Neuronal stem cell (in vitro differentiated cells): ENCODE results near the gene ATP8A2.
"Not testable (repeated sequence)": the region's sequence is repeated elsewhere in the genome, so short reads cannot be mapped to it uniquely, and the experiment has no call there.

ENCODE experiments used
- DNase-seq: peaks from one replicate; pipeline ENCODE4 v3.0.0-alpha.2; 2013; ENCODE audit warnings: low spot score
- H2AFZ ChIP-seq: one replicate; pipeline ENCODE4 v1.6.1; 2013; ENCODE audit warnings: mild to moderate bottlenecking, low read length, inconsistent platforms
- H2AK5ac ChIP-seq: 2 replicates; pipeline ENCODE4 v1.6.1; 2013; ENCODE audit warnings: low read depth, mild to moderate bottlenecking, inconsistent platforms, low read length, moderate library complexity, mixed read lengths
- H2BK120ac ChIP-seq: 2 replicates; pipeline ENCODE4 v1.6.1; 2013; ENCODE audit warnings: low read depth, mild to moderate bottlenecking, inconsistent platforms, low read length, moderate library complexity, mixed read lengths
- H2BK12ac ChIP-seq: one replicate; pipeline ENCODE4 v1.6.1; 2013; ENCODE audit warnings: low read length, inconsistent platforms
- H2BK15ac ChIP-seq: 2 replicates; pipeline ENCODE4 v1.6.1; 2013; ENCODE audit warnings: mild to moderate bottlenecking, low read length, inconsistent platforms, mixed read lengths
- H2BK5ac ChIP-seq: one replicate; pipeline ENCODE4 v1.6.1; 2013; ENCODE audit warnings: inconsistent platforms, mild to moderate bottlenecking, low read length, moderate library complexity
- H3K14ac ChIP-seq: one replicate; pipeline ENCODE4 v1.6.1; 2013; ENCODE audit warnings: low read length, inconsistent platforms
- H3K18ac ChIP-seq: 2 replicates; pipeline ENCODE4 v1.6.1; 2013; ENCODE audit warnings: low read length, inconsistent platforms
- H3K23ac ChIP-seq: 2 replicates; pipeline ENCODE4 v1.6.1; 2013; ENCODE audit warnings: low read depth, mild to moderate bottlenecking, mixed read lengths, low read length, inconsistent platforms; ENCODE audit not compliant: poor library complexity
- H3K27ac ChIP-seq: replicated peaks from 3 replicates; pipeline ENCODE4 v1.5.1; 2013; ENCODE audit warnings: low read length, inconsistent platforms
- H3K27me3 ChIP-seq, 3 experiments: 2 replicates each; pipeline ENCODE4 v1.6.1; 2013; ENCODE audit warnings: low read length in 3 of 3, mild to moderate bottlenecking in 2 of 3, inconsistent platforms in 1 of 3, low read depth in 1 of 3, mixed read lengths in 1 of 3, moderate library complexity in 1 of 3; ENCODE audit not compliant: control insufficient read depth in 3 of 3, insufficient read depth in 3 of 3
- H3K36me3 ChIP-seq, 2 donors: replicated peaks in 1 of 2; 2 replicates each; pipeline ENCODE4 v1.6.1; 2013; ENCODE audit warnings: low read length in 2 of 2; ENCODE audit not compliant: control insufficient read depth in 2 of 2, insufficient read depth in 2 of 2
- H3K4ac ChIP-seq: 2 replicates; pipeline ENCODE4 v1.6.1; 2013; ENCODE audit warnings: inconsistent platforms, mild to moderate bottlenecking, low read length, moderate library complexity
- H3K4me1 ChIP-seq, 2 donors: 1 replicate in 1 of 2; 2 replicates in 1 of 2; pipeline ENCODE4 v1.6.1; 2013; ENCODE audit warnings: low read length in 2 of 2, low read depth in 1 of 2; ENCODE audit not compliant: control insufficient read depth in 2 of 2, insufficient read depth in 1 of 2
- H3K4me2 ChIP-seq: one replicate; pipeline ENCODE4 v1.6.1; 2013; ENCODE audit warnings: mild to moderate bottlenecking, low read length, inconsistent platforms; ENCODE audit not compliant: insufficient read depth, poor library complexity, severe bottlenecking
- H3K4me3 ChIP-seq, 2 donors: 2 replicates each; pipeline ENCODE4 v1.5.1; 2013; ENCODE audit warnings: low read length in 2 of 2, mild to moderate bottlenecking in 2 of 2, inconsistent platforms in 1 of 2, moderate library complexity in 1 of 2
- H3K79me1 ChIP-seq: one replicate; pipeline ENCODE4 v1.6.1; 2013; ENCODE audit warnings: low read depth, mild to moderate bottlenecking, inconsistent platforms, low read length, moderate library complexity
- H3K9ac ChIP-seq: one replicate; pipeline ENCODE4 v1.6.1; 2013; ENCODE audit warnings: mild to moderate bottlenecking, low read depth, low read length, inconsistent platforms; ENCODE audit not compliant: poor library complexity
- H3K9me3 ChIP-seq, 2 donors: replicated peaks in 1 of 2; 2 replicates each; pipeline versions ENCODE3 to v1.6.1; 2013; ENCODE audit warnings: low read length in 2 of 2, mild to moderate bottlenecking in 2 of 2, inconsistent platforms in 1 of 2, low read depth in 1 of 2, mixed read lengths in 1 of 2, moderate library complexity in 1 of 2; ENCODE audit not compliant: control insufficient read depth in 2 of 2, insufficient read depth in 1 of 2
- H4K8ac ChIP-seq: one replicate; pipeline ENCODE4 v1.6.1; 2013; ENCODE audit warnings: low read depth, mild to moderate bottlenecking, inconsistent platforms, low read length, moderate library complexity
- H4K91ac ChIP-seq: one replicate; pipeline ENCODE4 v1.6.1; 2013; ENCODE audit warnings: low read length, low read depth, mild to moderate bottlenecking, inconsistent platforms; ENCODE audit not compliant: poor library complexity
- WGBS, 2 donors: extraction: QIAGEN DNeasy Blood & Tissue Kit; methylation state at CpG; one replicate each; pipeline ENCODE4 v1.1.7; 2013; ENCODE audit warnings: missing lambda C conversion rate in 2 of 2, mixed read lengths in 1 of 2; ENCODE audit not compliant: insufficient read length in 2 of 2, insufficient replicate concordance in 1 of 2; ENCODE audit errors: extremely low coverage in 2 of 2; 5-methylcytosine and 5-hydroxymethylcytosine counted together

ATP8A2 gene

GRCh38 chr13:25770601-25771000, 398.8 kb downstream of the ATP8A2 start:
- Histone ChIP-seq H2BK12ac (no peak overlapping the region), H3K18ac (no peak overlapping the region), H3K4me3 (no peak overlapping the region), H3K4me1 (peaks cover 0 to 9% of the 10 kb centered on the region in 2 donors), H2AK5ac (no peak overlapping the region), H2AFZ (no peak overlapping the region), H3K27me3 (no peaks in the 10 kb centered on the region), H3K9ac (no peak overlapping the region), H3K36me3 (no peaks in the 10 kb centered on the region), H4K91ac (no peak overlapping the region), H3K79me1 (no peaks in the 10 kb centered on the region), H2BK120ac (no peak overlapping the region), H3K14ac (no peak overlapping the region), H3K4me2 (no peak overlapping the region), H3K9me3 (no peaks in the 10 kb centered on the region), H3K23ac (no peak overlapping the region), H2BK5ac (no peak overlapping the region), H3K27ac (no peak overlapping the region), H4K8ac (no peak overlapping the region), H2BK15ac (no peak overlapping the region), H3K4ac (no peak overlapping the region)
- DNase-seq, result no peak
- no CpG with 5 or more reads among the region's 7 CpGs for WGBS, 2 donors

GRCh38 chr13:25771202-25771601, 399.4 kb downstream of the ATP8A2 start:
- Histone ChIP-seq H3K18ac (no peak overlapping the region), H3K4me1 (peaks cover 0 to 11% of the 10 kb centered on the region in 2 donors), H4K91ac (no peak overlapping the region), H3K27ac (no peak overlapping the region), H2BK5ac (no peak overlapping the region), H2BK12ac (no peak overlapping the region), H3K23ac (no peak overlapping the region), H3K4me3 (no peak overlapping the region), H2BK15ac (no peak overlapping the region), H2AFZ (no peak overlapping the region), H3K4me2 (no peak overlapping the region), H3K9me3 (no peaks in the 10 kb centered on the region), H3K14ac (no peak overlapping the region), H3K36me3 (no peaks in the 10 kb centered on the region), H3K79me1 (no peaks in the 10 kb centered on the region), H3K9ac (no peak overlapping the region), H2AK5ac (no peak overlapping the region), H3K27me3 (no peaks in the 10 kb centered on the region), H2BK120ac (no peak overlapping the region), H4K8ac (no peak overlapping the region), H3K4ac (no peak overlapping the region)
- no peak for DNase-seq
- WGBS, 2 donors, result no CpG with 5 or more reads among the region's 5 CpGs

GRCh38 chr13:25771641-25772478, 400.1 kb downstream of the ATP8A2 start:
- H3K36me3 ChIP-seq, result no peaks in the 10 kb centered on the region
- no CpG with 5 or more reads among the region's 13 CpGs for WGBS, 2 donors
- H3K79me1 ChIP-seq, result no peaks in the 10 kb centered on the region
- no peak overlapping the region for H4K91ac ChIP-seq
- no peak overlapping the region for H3K4me2 ChIP-seq
- H3K14ac ChIP-seq, result no peak overlapping the region
- no peaks in the 10 kb centered on the region for H3K9me3 ChIP-seq
- H3K9ac ChIP-seq, result no peak overlapping the region
- H2AK5ac ChIP-seq, result no peak overlapping the region
- no peak overlapping the region for H2BK12ac ChIP-seq
- no peak overlapping the region for H4K8ac ChIP-seq
- H3K4me3 ChIP-seq, result no peak overlapping the region
- peaks cover 0 to 14% of the 10 kb centered on the region in 2 donors for H3K4me1 ChIP-seq
- H3K27ac ChIP-seq, result no peak overlapping the region
- H2AFZ ChIP-seq, result no peak overlapping the region
- no peak for DNase-seq
- H2BK5ac ChIP-seq, result no peak overlapping the region
- no peak overlapping the region for H3K4ac ChIP-seq
- no peak overlapping the region for H3K18ac ChIP-seq
- H2BK120ac ChIP-seq, result no peak overlapping the region
- H2BK15ac ChIP-seq, result no peak overlapping the region
- no peaks in the 10 kb centered on the region for H3K27me3 ChIP-seq
- H3K23ac ChIP-seq, result no peak overlapping the region

- H4K8ac ChIP-seq, H3K4ac ChIP-seq, H3K23ac ChIP-seq, H3K4me3 ChIP-seq, DNase-seq, H3K14ac ChIP-seq, H3K79me1 ChIP-seq, H2AK5ac ChIP-seq, H2BK5ac ChIP-seq, H3K18ac ChIP-seq, H2BK120ac ChIP-seq, H3K27ac ChIP-seq, H3K4me2 ChIP-seq, H2AFZ ChIP-seq, H2BK12ac ChIP-seq, H4K91ac ChIP-seq, H3K36me3 ChIP-seq, H2BK15ac ChIP-seq, H3K9ac ChIP-seq, H3K27me3 ChIP-seq, H3K9me3 ChIP-seq: not testable (repeated sequence)
- no CpG with 5 or more reads among the region's 8 CpGs for WGBS, 2 donors
- peaks cover 0 to 14% of the 10 kb centered on the region in 2 donors for H3K4me1 ChIP-seq
Observed at GRCh38 chr13:25772534-25772933, 400.8 kb downstream of the ATP8A2 start.
